Hepatic stellate cell (primary cell): ENCODE results near the gene CEP41.
"Not testable (repeated sequence)": the region's sequence is repeated elsewhere in the genome, so short reads cannot be mapped to it uniquely, and the experiment has no call there.

ENCODE experiments used
- DNase-seq: peaks from one replicate; pipeline ENCODE4 v3.0.0; 2011; ENCODE audit warnings: low spot score

CEP41 gene

GRCh38 chr7:130458257-130458656 lies 17.4 kb upstream of the CEP41 start:
- DNase-seq: no peak

- no peak for DNase-seq
These were observed 14.1 kb upstream of the CEP41 start for GRCh38 chr7:130454959-130455358.

GRCh38 chr7:130452951-130453350 lies 12.1 kb upstream of the CEP41 start:
- DNase-seq: no peak

GRCh38 chr7:130451344-130451743 lies 10.5 kb upstream of the CEP41 start:
- DNase-seq: not testable (repeated sequence)

- no peak for DNase-seq
These were observed 5.4 kb upstream of the CEP41 start for GRCh38 chr7:130446259-130446658.

GRCh38 chr7:130444751-130445407 lies 4.1 kb upstream of the CEP41 start:
- DNase-seq: no peak

GRCh38 chr7:130444234-130444633 lies 3.4 kb upstream of the CEP41 start:
- DNase-seq: no peak

GRCh38 chr7:130442601-130443000 lies 1.8 kb upstream of the CEP41 start:
- no peak for DNase-seq

- DNase-seq: no peak
These were observed 623 bp upstream of the CEP41 start for GRCh38 chr7:130441408-130441869.

GRCh38 chr7:130436253-130436652 lies 4.6 kb downstream of the CEP41 start:
- no peak for DNase-seq

- no peak for DNase-seq
These were observed 5.4 kb downstream of the CEP41 start for GRCh38 chr7:130435311-130435854.

GRCh38 chr7:130433301-130433700 lies 7.5 kb downstream of the CEP41 start:
- no peak for DNase-seq

- DNase-seq: no peak
These were observed 7.9 kb downstream of the CEP41 start for GRCh38 chr7:130432886-130433285.

- peak; percentile 41 for DNase-seq
These were observed 9.8 kb downstream of the CEP41 start for GRCh38 chr7:130430841-130431666.

GRCh38 chr7:130430115-130430514 lies 10.7 kb downstream of the CEP41 start:
- DNase-seq: no peak

- no peak for DNase-seq
These were observed 11.8 kb downstream of the CEP41 start for GRCh38 chr7:130429019-130429418.

- DNase-seq: no peak
These were observed 14.3 kb downstream of the CEP41 start for GRCh38 chr7:130426564-130426963.

- no peak for DNase-seq
These were observed 15.0 kb downstream of the CEP41 start for GRCh38 chr7:130425796-130426195.

GRCh38 chr7:130423501-130424037 lies 17.2 kb downstream of the CEP41 start:
- DNase-seq: no peak

- no peak for DNase-seq
These were observed 19.1 kb downstream of the CEP41 start for GRCh38 chr7:130421684-130422083.

GRCh38 chr7:130420943-130421578 lies 19.8 kb downstream of the CEP41 start:
- DNase-seq: no peak

GRCh38 chr7:130419658-130420057 lies 21.2 kb downstream of the CEP41 start:
- DNase-seq: no peak
